GM12801 (cell line): Measurements from ENCODE around the gene RPS6KB1.

Experiments used
- TF ChIP-seq, protein P1 (sequence below): IDR thresholded peaks from one replicate; pipeline ENCODE4 v1.5.1; 2011; ENCODE audit warnings: control low read depth; ENCODE audit not compliant: insufficient read length; ENCODE audit errors: extremely low read depth

Gene RPS6KB1

DNA sequence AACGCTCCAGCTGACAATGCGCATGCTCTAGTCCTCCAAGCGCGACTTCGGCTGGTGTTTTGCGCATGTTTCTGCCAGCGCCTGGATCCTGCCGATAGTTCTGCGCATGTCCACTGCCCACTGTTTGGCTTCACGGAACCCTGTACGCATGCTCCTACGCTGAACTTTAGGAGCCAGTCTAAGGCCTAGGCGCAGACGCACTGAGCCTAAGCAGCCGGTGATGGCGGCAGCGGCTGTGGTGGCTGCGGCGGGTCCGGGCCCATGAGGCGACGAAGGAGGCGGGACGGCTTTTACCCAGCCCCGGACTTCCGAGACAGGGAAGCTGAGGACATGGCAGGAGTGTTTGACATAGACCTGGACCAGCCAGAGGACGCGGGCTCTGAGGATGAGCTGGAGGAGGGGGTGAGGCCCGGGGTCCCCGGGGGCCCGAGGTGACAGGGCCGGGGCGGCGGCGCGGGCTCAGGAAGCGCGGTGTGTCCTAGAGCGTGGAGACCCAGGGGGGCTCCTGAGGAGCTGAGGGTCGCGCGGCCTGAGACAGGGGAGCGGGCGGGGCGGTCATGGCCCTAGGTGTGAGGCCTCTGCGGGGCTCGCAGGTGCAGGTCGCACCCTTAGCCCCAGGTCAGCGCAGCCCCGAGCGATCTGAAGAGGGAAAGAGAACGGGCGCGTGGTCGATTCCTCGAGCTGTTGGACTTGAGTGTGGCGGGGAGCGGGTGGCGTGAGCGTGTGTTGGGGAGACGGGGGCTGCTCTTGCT, at the start of gene RPS6KB1, which contains the start of gene TUBD1:
Gene RPS6KB1, plus strand, starts transcription at position 198 of the 752 bp plus-strand sequence. Its CDS starts 64 bp downstream, at position 262.
Gene TUBD1, minus strand, starts transcription at position 20 of the 752 bp plus-strand sequence. CDS start 1,941 bp downstream, outside the sequence.
- TF ChIP-seq, protein P1, sequence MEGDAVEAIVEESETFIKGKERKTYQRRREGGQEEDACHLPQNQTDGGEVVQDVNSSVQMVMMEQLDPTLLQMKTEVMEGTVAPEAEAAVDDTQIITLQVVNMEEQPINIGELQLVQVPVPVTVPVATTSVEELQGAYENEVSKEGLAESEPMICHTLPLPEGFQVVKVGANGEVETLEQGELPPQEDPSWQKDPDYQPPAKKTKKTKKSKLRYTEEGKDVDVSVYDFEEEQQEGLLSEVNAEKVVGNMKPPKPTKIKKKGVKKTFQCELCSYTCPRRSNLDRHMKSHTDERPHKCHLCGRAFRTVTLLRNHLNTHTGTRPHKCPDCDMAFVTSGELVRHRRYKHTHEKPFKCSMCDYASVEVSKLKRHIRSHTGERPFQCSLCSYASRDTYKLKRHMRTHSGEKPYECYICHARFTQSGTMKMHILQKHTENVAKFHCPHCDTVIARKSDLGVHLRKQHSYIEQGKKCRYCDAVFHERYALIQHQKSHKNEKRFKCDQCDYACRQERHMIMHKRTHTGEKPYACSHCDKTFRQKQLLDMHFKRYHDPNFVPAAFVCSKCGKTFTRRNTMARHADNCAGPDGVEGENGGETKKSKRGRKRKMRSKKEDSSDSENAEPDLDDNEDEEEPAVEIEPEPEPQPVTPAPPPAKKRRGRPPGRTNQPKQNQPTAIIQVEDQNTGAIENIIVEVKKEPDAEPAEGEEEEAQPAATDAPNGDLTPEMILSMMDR = no peak

DNA sequence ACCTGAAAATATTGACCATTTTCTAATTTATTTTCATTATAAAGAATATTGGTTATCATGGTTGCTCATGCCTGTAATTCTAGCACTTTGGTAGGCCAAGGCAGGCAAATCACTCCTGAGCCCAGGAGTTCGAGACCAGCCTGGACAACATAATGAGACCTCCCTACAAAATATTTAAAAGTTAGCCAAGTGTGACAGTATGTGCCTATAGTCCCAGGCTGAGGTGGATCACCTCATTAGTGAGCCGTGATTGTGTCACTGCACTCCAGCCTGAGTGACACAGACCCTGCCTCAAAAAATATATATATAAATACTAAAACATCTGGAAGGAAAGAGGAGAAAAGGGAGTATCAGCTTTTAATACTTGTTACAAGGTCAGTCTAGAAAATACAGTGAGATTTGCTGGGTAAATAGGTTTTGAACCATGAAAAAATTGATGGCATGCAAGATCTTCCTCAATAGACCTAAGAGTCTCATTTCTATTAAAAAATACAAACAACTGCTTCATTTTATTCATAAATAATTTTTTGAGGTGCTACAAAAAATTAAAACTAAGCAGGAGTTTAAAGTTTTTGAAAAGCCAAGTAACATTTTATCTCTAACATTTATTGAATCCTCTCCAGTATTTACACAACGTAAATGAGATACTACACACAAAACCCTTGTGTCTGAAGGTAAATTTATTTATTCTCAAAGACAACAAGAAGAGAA, 47.9 kb upstream of the RPS6KB1 start:
- TF ChIP-seq, protein P1 = no peak

DNA sequence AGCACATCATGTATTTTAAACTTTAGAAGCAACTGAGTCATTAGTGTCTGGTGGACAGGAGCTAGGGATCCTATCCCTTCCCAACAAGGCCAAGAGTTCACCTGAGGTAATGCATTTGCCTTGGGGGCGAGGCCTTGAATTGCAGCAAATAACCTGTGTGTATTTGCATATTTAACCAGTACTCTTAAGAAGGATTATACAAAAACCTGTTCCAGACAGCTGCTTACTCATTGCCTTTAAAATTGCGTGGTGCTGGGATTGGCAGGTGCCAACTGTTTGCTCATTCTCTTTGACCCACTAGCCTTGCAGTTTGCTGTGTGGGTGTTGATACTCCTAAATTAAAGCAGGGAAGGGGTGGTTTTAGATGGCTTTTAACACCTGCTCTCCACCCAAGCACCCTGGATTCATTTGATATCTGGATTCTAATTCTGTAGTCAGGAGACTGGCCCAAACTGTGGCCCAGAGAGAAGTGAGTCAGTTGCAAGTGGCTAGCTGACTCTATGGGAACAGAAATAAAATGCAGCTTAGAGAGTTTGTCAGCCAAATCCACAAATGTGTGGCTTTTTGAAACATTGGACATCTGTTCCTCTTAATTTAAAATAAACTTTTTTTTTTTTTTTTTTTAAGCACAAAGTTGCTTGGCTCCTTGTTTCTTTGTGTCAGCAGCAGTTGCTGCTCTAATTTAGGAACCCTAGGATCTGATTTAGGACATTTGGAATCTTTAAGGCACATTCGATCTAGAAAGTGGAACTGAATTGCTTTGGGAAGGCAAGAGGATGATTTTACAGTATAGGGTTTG, 47.1 kb upstream of the RPS6KB1 start:
- TF ChIP-seq, protein P1 = no peak

DNA sequence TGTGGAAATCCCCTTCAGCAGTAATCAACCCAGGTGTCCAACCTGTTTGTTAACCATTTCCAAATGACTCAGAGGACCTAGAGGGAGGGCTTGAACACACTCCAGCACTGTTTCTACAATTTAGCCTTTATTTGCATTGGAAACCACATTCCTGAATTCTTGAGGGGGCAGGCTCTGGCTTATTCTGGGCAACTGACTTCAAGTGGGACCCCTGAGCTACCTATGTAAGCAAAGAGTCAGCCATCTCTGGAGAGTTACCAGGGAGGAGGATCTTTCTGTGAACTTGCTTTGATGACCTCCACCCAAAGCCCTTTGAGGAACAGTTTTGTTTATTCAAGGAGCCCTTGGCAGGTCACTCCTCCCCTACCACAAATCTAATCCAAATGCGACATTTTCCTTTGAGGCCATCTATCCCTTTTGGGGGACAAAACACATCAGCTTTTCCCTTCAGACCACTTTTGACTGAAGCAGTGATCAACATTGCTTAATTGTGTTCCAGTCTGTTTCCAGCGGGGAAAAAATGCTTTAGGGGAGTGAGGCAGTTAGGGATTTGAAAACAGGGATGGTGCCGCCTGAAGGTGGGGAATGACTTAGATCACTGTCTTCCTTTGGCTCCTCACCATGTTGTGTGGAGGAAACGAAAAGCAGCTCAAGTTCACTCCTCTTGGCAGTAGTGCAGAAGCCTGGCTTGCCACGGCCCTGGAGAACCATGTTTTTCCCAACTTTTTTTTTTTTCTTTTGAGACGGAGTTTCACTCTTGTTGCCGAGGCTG, 46.3 kb upstream of the RPS6KB1 start:
- TF ChIP-seq, protein P1 = no peak

DNA sequence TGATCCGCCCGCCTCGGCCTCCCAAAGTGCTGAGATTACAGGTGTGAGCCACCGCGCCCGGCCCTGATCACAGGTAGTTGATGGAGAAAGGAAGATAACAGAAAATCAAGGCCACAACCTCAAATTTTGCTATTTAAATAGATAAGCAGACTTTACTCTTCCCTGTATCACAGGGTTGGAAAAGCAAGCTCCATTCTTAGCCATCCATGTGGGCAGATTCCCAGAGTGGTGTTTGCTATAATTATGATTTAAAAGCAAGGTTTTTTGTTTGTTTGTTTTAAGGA, 44.6 kb upstream of the RPS6KB1 start:
- TF ChIP-seq, protein P1 = no peak

DNA sequence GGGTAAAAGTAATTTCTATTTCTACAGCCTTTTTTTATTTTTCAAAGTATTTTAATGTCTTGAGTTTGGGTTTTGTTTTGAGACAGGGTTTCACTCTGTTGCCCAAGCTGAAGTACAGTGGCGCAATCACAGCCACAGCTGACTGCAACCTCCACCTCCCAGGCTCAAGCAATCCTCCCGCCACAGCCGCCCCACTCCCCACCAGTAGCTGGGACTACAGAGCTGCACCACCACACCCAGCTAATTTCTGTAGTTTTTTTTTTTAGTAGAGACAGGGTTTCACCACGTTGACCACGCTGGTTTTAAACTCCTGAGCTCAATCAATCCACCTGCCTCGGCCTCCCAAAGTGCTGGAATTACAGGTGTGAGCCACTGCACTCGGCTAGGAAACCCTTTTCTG, 44.1 kb upstream of the RPS6KB1 start:
- TF ChIP-seq, protein P1 = no peak
